Neuronal stem cell (in vitro differentiated cells): ENCODE data around the gene HS3ST5.

ENCODE experiments used
- DNase-seq: peaks from one replicate; pipeline ENCODE4 v3.0.0-alpha.2; 2013; ENCODE audit warnings: low spot score
- H2AFZ ChIP-seq: one replicate; pipeline ENCODE4 v1.6.1; 2013; ENCODE audit warnings: mild to moderate bottlenecking, low read length, inconsistent platforms
- H2AK5ac ChIP-seq: 2 replicates; pipeline ENCODE4 v1.6.1; 2013; ENCODE audit warnings: low read depth, mild to moderate bottlenecking, inconsistent platforms, low read length, moderate library complexity, mixed read lengths
- H2BK120ac ChIP-seq: 2 replicates; pipeline ENCODE4 v1.6.1; 2013; ENCODE audit warnings: low read depth, mild to moderate bottlenecking, inconsistent platforms, low read length, moderate library complexity, mixed read lengths
- H2BK12ac ChIP-seq: one replicate; pipeline ENCODE4 v1.6.1; 2013; ENCODE audit warnings: low read length, inconsistent platforms
- H2BK15ac ChIP-seq: 2 replicates; pipeline ENCODE4 v1.6.1; 2013; ENCODE audit warnings: mild to moderate bottlenecking, low read length, inconsistent platforms, mixed read lengths
- H2BK5ac ChIP-seq: one replicate; pipeline ENCODE4 v1.6.1; 2013; ENCODE audit warnings: inconsistent platforms, mild to moderate bottlenecking, low read length, moderate library complexity
- H3K14ac ChIP-seq: one replicate; pipeline ENCODE4 v1.6.1; 2013; ENCODE audit warnings: low read length, inconsistent platforms
- H3K18ac ChIP-seq: 2 replicates; pipeline ENCODE4 v1.6.1; 2013; ENCODE audit warnings: low read length, inconsistent platforms
- H3K23ac ChIP-seq: 2 replicates; pipeline ENCODE4 v1.6.1; 2013; ENCODE audit warnings: low read depth, mild to moderate bottlenecking, mixed read lengths, low read length, inconsistent platforms; ENCODE audit not compliant: poor library complexity
- H3K27ac ChIP-seq: replicated peaks from 3 replicates; pipeline ENCODE4 v1.5.1; 2013; ENCODE audit warnings: low read length, inconsistent platforms
- H3K27me3 ChIP-seq, 3 experiments: 2 replicates each; pipeline ENCODE4 v1.6.1; 2013; ENCODE audit warnings: low read length in 3 of 3, mild to moderate bottlenecking in 2 of 3, inconsistent platforms in 1 of 3, low read depth in 1 of 3, mixed read lengths in 1 of 3, moderate library complexity in 1 of 3; ENCODE audit not compliant: control insufficient read depth in 3 of 3, insufficient read depth in 3 of 3
- H3K36me3 ChIP-seq, 2 donors: replicated peaks in 1 of 2; 2 replicates each; pipeline ENCODE4 v1.6.1; 2013; ENCODE audit warnings: low read length in 2 of 2; ENCODE audit not compliant: control insufficient read depth in 2 of 2, insufficient read depth in 2 of 2
- H3K4ac ChIP-seq: 2 replicates; pipeline ENCODE4 v1.6.1; 2013; ENCODE audit warnings: inconsistent platforms, mild to moderate bottlenecking, low read length, moderate library complexity
- H3K4me1 ChIP-seq, 2 donors: 1 replicate in 1 of 2; 2 replicates in 1 of 2; pipeline ENCODE4 v1.6.1; 2013; ENCODE audit warnings: low read length in 2 of 2, low read depth in 1 of 2; ENCODE audit not compliant: control insufficient read depth in 2 of 2, insufficient read depth in 1 of 2
- H3K4me2 ChIP-seq: one replicate; pipeline ENCODE4 v1.6.1; 2013; ENCODE audit warnings: mild to moderate bottlenecking, low read length, inconsistent platforms; ENCODE audit not compliant: insufficient read depth, poor library complexity, severe bottlenecking
- H3K4me3 ChIP-seq, 2 donors: 2 replicates each; pipeline ENCODE4 v1.5.1; 2013; ENCODE audit warnings: low read length in 2 of 2, mild to moderate bottlenecking in 2 of 2, inconsistent platforms in 1 of 2, moderate library complexity in 1 of 2
- H3K79me1 ChIP-seq: one replicate; pipeline ENCODE4 v1.6.1; 2013; ENCODE audit warnings: low read depth, mild to moderate bottlenecking, inconsistent platforms, low read length, moderate library complexity
- H3K9ac ChIP-seq: one replicate; pipeline ENCODE4 v1.6.1; 2013; ENCODE audit warnings: mild to moderate bottlenecking, low read depth, low read length, inconsistent platforms; ENCODE audit not compliant: poor library complexity
- H3K9me3 ChIP-seq, 2 donors: replicated peaks in 1 of 2; 2 replicates each; pipeline versions ENCODE3 to v1.6.1; 2013; ENCODE audit warnings: low read length in 2 of 2, mild to moderate bottlenecking in 2 of 2, inconsistent platforms in 1 of 2, low read depth in 1 of 2, mixed read lengths in 1 of 2, moderate library complexity in 1 of 2; ENCODE audit not compliant: control insufficient read depth in 2 of 2, insufficient read depth in 1 of 2
- H4K8ac ChIP-seq: one replicate; pipeline ENCODE4 v1.6.1; 2013; ENCODE audit warnings: low read depth, mild to moderate bottlenecking, inconsistent platforms, low read length, moderate library complexity
- H4K91ac ChIP-seq: one replicate; pipeline ENCODE4 v1.6.1; 2013; ENCODE audit warnings: low read length, low read depth, mild to moderate bottlenecking, inconsistent platforms; ENCODE audit not compliant: poor library complexity
- WGBS, 2 donors: extraction: QIAGEN DNeasy Blood & Tissue Kit; methylation state at CpG; one replicate each; pipeline ENCODE4 v1.1.7; 2013; ENCODE audit warnings: missing lambda C conversion rate in 2 of 2, mixed read lengths in 1 of 2; ENCODE audit not compliant: insufficient read length in 2 of 2, insufficient replicate concordance in 1 of 2; ENCODE audit errors: extremely low coverage in 2 of 2; 5-methylcytosine and 5-hydroxymethylcytosine counted together

HS3ST5 gene

GRCh38 chr6:114310053-114310452 is 32.8 kb downstream of the HS3ST5 start:
- Histone ChIP-seq H3K4me3 (no peak overlapping the region), H3K4me2 (no peak overlapping the region), H3K14ac (no peak overlapping the region), H3K4me1 (no peaks in the 10 kb centered on the region), H3K27me3 (no peaks in the 10 kb centered on the region), H4K8ac (no peak overlapping the region), H4K91ac (no peak overlapping the region), H3K23ac (no peak overlapping the region), H3K9ac (no peak overlapping the region), H3K18ac (no peak overlapping the region), H3K79me1 (no peaks in the 10 kb centered on the region), H2BK15ac (no peak overlapping the region), H2AFZ (no peak overlapping the region), H3K4ac (no peak overlapping the region), H3K9me3 (peaks cover 0 to 7% of the 10 kb centered on the region in 2 donors), H3K36me3 (no peaks in the 10 kb centered on the region), H2BK12ac (no peak overlapping the region), H2BK5ac (no peak overlapping the region), H3K27ac (no peak overlapping the region), H2AK5ac (no peak overlapping the region), H2BK120ac (no peak overlapping the region)
- no peak for DNase-seq
- no CpG with 5 or more reads among the region's 2 CpGs for WGBS, 2 donors

GRCh38 chr6:114304304-114304887 is 38.4 kb downstream of the HS3ST5 start:
- no peak overlapping the region for H3K14ac ChIP-seq
- no peak overlapping the region for H2AFZ ChIP-seq
- H3K9me3 ChIP-seq, result peaks cover 0 to 7% of the 10 kb centered on the region in 2 donors
- no peak overlapping the region for H2BK5ac ChIP-seq
- no peak overlapping the region for H4K91ac ChIP-seq
- H3K4me1 ChIP-seq, result no peaks in the 10 kb centered on the region
- no peak overlapping the region for H3K4ac ChIP-seq
- H3K23ac ChIP-seq, result no peak overlapping the region
- H3K9ac ChIP-seq, result no peak overlapping the region
- no peak for DNase-seq
- no peak overlapping the region for H2BK15ac ChIP-seq
- no peaks in the 10 kb centered on the region for H3K27me3 ChIP-seq
- H3K4me3 ChIP-seq, result no peak overlapping the region
- no CpG with 5 or more reads among the region's 1 CpG for WGBS, 2 donors
- H3K27ac ChIP-seq, result no peak overlapping the region
- no peak overlapping the region for H4K8ac ChIP-seq
- H3K18ac ChIP-seq, result no peak overlapping the region
- H2AK5ac ChIP-seq, result no peak overlapping the region
- H2BK12ac ChIP-seq, result no peak overlapping the region
- no peaks in the 10 kb centered on the region for H3K36me3 ChIP-seq
- H3K79me1 ChIP-seq, result no peaks in the 10 kb centered on the region
- H2BK120ac ChIP-seq, result no peak overlapping the region
- H3K4me2 ChIP-seq, result no peak overlapping the region

- Histone ChIP-seq H3K27ac (no peak overlapping the region), H2BK15ac (no peak overlapping the region), H2AK5ac (no peak overlapping the region), H3K9ac (no peak overlapping the region), H3K4me2 (no peak overlapping the region), H3K4me1 (no peaks in the 10 kb centered on the region), H2BK5ac (no peak overlapping the region), H3K9me3 (peaks cover 0 to 7% of the 10 kb centered on the region in 2 donors), H3K27me3 (no peaks in the 10 kb centered on the region), H4K8ac (no peak overlapping the region), H3K14ac (no peak overlapping the region), H3K4ac (no peak overlapping the region), H3K23ac (no peak overlapping the region), H3K36me3 (no peaks in the 10 kb centered on the region), H2BK120ac (no peak overlapping the region), H2BK12ac (no peak overlapping the region), H4K91ac (no peak overlapping the region), H2AFZ (no peak overlapping the region), H3K18ac (no peak overlapping the region), H3K79me1 (no peaks in the 10 kb centered on the region), H3K4me3 (no peak overlapping the region)
- no peak for DNase-seq
- WGBS, 2 donors, result no CpG with 5 or more reads among the region's 2 CpGs
These were observed 41.1 kb downstream of the HS3ST5 start for GRCh38 chr6:114301596-114302219.

- no CpG with 5 or more reads among the region's 6 CpGs for WGBS, 2 donors
These were observed 45.7 kb downstream of the HS3ST5 start for GRCh38 chr6:114297135-114297534.

More at GRCh38 chr6:114297135-114297534, 45.7 kb downstream of the HS3ST5 start:
- Histone ChIP-seq H3K36me3 (no peaks in the 10 kb centered on the region), H2BK120ac (no peak overlapping the region), H2BK5ac (no peak overlapping the region), H3K18ac (no peak overlapping the region), H3K4me3 (no peak overlapping the region), H3K27ac (no peak overlapping the region), H3K4me1 (no peaks in the 10 kb centered on the region), H2BK15ac (no peak overlapping the region), H4K8ac (no peak overlapping the region), H3K9me3 (no peaks in the 10 kb centered on the region), H3K4ac (no peak overlapping the region), H3K4me2 (no peak overlapping the region), H3K79me1 (no peaks in the 10 kb centered on the region), H2AK5ac (no peak overlapping the region), H3K14ac (no peak overlapping the region), H4K91ac (no peak overlapping the region), H3K27me3 (no peaks in the 10 kb centered on the region), H2AFZ (no peak overlapping the region), H3K23ac (no peak overlapping the region), H3K9ac (no peak overlapping the region), H2BK12ac (no peak overlapping the region)
- no peak for DNase-seq
